Hematopoietic multipotent progenitor cell (in vitro differentiated cells): Measurements from ENCODE around the gene UBE2G2. TPM values are rescaled to one million over a fixed set of nuclear protein-coding genes. Genes with fewer than 3 reads are reported as not detected.
A peak's percentile ranks its signal among the peaks of the same experiment; 100 is the strongest.

Experiments
- DNase-seq, 3 donors: peaks; one replicate each; pipeline ENCODE4 v3.0.0-alpha.2; 2011 to 2015; ENCODE audit warnings: low read depth in 2 of 3, low spot score in 2 of 3
- total RNA-seq: library from RNA; depleted of rRNA; stranded (reverse); fragments of >200 nt; gene quantifications from one replicate; pipeline ENCODE4 v1.2.3, GENCODE V29; 2012

The UBE2G2 gene
- total RNA-seq, 1 donor = 107 TPM

GRCh38 chr21:44766818-44767354 lies 34.7 kb downstream of the UBE2G2 start:
- no peak for DNase-seq

- DNase-seq = no peak
These were observed 35.4 kb downstream of the UBE2G2 start for GRCh38 chr21:44766014-44766817.

GRCh38 chr21:44765231-44766013 lies 36.2 kb downstream of the UBE2G2 start:
- DNase-seq = peak; percentile 8 to 16 (median 14)

- DNase-seq = no peak
These were observed 37.0 kb downstream of the UBE2G2 start for GRCh38 chr21:44764319-44765230.

GRCh38 chr21:44763451-44764318 lies 37.9 kb downstream of the UBE2G2 start:
- DNase-seq = no peak

- no peak for DNase-seq
These were observed 38.6 kb downstream of the UBE2G2 start for GRCh38 chr21:44763050-44763378.

- DNase-seq = no peak
These were observed 39.2 kb downstream of the UBE2G2 start for GRCh38 chr21:44762221-44763049.

GRCh38 chr21:44761747-44762208 lies 39.8 kb downstream of the UBE2G2 start:
- no peak for DNase-seq

- no peak for DNase-seq
These were observed 40.5 kb downstream of the UBE2G2 start for GRCh38 chr21:44761011-44761729.

GRCh38 chr21:44760376-44760775 lies 41.2 kb downstream of the UBE2G2 start:
- DNase-seq = no peak

GRCh38 chr21:44759628-44760285 lies 41.9 kb downstream of the UBE2G2 start:
- DNase-seq = no peak

GRCh38 chr21:44758781-44759627 lies 42.6 kb downstream of the UBE2G2 start:
- no peak for DNase-seq

GRCh38 chr21:44758141-44758561 lies 43.5 kb downstream of the UBE2G2 start:
- no peak for DNase-seq

GRCh38 chr21:44757731-44758130 lies 43.9 kb downstream of the UBE2G2 start:
- DNase-seq = no peak

GRCh38 chr21:44756423-44757185 lies 45.0 kb downstream of the UBE2G2 start:
- no peak for DNase-seq

- no peak for DNase-seq
These were observed 46.4 kb downstream of the UBE2G2 start for GRCh38 chr21:44755227-44755626.
